DMS153 treated with DMSO at 0.1 percent for 48 hours (cell line): Measurements from ENCODE around the gene FAIM2.
"Not testable (repeated sequence)": the region's sequence is repeated elsewhere in the genome, so short reads cannot be mapped to it uniquely, and the experiment has no call there.

Experiments
- DNase-seq: peaks from one replicate; lab custom pipeline; 2025; ENCODE audit not compliant: unreplicated experiment; lab: John Stamatoyannopoulos, UW

The FAIM2 gene

DNA sequence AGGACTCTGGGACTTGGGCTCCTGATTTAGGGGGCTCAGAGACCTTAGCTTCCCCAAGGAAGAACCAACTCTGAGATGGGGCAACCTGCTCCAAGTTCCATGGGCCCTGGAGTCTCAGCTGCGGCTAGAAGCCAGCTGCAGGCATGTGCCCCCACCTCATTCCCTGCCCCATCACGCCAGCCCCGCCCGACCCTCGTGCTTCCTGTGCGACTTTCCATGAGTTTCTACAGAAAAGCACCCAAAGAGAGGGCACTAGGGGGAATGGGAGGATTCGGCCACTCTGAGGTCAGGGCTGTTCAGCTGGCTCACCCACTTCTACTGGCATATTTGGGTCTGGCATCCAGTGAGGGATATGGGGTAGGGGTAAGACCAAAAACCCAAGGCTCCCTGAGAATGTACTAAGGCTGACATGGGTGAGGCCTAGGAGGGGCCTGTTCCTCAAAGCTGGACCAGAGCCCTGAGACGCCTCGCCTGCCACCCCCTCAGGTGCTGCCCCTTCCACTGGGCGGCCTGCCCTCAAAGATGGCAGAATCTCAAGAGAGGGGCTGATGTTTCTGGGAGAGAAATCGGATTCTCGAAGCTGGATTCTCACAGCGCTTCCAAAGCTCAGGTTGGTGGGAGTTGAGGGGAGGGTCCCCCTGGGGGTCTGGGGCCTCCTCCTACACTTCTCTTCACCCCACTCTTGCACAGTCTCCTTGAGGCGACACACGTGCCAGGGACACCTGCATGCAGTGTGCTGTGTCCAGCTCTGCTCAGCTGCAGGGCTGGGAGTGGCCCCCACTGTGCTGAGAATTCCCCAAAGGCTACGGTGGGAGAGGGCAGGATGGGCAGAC lies 22.1 kb downstream of the FAIM2 start:
- DNase-seq: no peak

DNA sequence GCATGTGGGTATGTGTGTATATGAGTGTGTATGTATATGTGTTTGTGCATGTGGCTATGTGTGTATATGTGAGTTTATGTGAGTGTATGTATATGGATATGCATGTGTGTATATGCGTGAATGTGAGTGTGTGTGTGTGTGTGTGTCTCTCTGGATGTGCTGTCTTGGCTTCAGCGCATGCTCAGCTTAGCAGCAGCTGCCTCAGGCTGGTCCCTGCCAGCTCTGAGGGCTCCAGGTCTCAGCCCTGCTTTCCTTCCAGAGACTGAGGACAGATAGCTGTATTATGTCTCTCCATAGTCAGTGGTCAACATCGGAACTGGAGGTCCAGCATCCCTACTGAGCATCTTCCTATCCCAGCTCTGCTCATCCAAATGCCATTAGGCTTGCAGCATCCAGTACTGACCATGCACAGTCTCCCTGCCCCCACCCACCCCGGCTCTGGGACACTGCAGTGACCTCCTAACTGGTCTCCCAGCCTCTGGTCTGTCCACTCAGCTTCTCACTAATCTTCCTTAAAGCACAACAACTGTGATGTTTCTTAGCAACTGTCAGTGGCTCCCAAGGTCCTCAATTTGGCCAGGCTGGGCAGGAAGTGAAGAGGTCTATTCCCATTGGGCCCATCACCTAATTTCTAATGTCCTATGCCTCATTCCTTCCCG lies 22.8 kb downstream of the FAIM2 start:
- DNase-seq: no peak

DNA sequence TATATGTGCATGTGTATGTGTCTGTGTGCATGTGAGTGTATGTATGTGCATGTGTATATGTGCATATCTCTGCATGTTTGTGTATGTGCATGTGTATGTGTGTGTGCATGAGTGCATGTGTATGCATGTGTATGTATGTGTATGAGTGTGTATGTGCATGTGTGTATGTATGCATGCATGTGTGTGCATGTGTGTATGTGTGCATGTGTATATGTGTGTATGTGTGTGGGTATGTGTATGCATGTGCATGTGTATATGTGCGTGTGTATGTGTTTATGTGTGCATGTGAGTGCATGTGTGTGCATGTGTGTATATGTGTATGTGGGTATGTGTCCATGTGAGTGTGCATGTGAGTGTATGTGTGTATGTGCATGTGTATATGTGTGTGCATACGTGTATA lies 24.6 kb downstream of the FAIM2 start:
- not testable (repeated sequence) for DNase-seq

DNA sequence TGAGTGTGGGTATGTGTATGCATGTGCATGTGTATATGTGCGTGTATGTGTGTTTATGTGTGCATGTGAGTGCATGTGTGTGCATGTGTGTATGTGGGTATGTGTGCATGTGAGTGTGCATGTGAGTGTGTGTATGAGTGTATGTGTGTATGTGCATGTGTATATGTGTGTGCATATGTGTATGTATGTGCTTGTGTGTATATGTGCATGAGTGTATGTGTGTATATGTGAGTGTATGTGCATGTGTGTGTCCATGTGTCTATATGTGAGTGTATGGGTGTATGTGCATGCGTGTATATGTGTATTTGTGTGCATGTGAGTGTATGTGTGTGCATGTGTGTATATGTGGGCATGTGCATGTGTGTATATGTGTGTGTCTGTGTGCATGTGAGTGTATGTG lies 25.7 kb downstream of the FAIM2 start:
- DNase-seq: no peak

DNA sequence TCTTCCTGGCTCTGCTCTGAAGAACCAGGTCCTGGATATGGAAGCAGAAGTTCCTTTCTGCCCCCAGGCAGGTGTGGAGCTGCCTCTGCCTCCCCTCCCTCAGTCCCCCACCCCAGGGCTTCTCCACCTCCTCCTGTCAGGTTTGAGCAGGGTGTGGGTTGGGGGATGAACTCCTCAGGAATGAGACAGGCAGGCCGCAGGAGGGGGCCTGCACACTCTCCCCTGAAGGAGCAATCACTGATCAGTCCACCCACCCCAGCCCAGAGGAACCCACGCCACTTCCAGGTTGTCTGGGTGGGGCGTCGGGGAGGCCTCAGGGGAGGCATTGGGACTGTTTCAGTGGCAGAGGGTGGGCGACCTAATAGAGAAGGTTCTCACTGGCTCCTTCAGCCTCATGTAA lies 26.6 kb downstream of the FAIM2 start:
- no peak for DNase-seq

DNA sequence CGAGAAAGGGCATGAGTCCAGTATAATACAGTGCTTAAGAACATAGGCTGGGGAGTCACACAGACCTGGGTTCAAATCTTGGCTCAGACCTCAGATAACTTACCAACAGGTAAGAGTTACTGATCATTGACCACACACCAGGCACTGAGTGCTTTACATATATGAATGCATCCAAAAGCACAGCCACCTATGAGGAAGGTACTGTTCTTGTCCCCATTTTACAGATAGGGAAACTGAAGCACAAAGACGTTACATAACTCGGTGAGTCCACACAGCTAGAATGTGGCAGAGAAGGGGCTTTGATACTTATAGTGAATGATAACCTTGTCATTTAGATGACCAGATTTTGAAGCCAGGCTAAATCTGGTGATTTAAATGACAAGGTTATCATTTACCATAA lies 27.6 kb downstream of the FAIM2 start:
- DNase-seq: no peak

DNA sequence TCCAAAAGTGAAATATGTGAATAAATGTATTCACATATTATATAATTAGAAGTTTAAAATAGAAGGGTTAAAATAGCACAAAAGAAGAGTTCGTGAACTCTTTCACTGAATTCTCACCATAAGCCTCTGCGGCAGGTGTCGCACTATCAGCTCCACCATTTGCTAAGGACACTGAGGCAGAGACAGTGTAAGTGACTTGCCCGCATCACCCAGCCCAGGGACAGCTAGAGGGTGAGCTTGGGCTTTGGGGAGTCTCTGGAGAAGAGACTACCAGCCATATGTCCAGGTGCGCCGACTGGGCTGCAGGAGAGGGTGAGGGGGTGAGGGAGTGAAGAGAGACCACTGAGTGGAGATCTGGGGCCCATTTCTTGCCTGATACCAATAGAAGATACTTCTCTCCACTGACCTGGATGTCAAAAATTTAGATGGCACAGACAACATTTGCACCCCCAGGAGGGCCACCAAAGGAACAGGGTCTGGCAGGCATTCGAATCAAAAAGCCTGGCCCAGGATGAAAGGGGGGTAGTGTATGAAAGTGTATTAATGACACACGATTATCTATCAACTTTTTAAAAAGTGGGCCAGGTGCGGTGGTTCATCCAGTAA lies 28.5 kb downstream of the FAIM2 start:
- DNase-seq: no peak

DNA sequence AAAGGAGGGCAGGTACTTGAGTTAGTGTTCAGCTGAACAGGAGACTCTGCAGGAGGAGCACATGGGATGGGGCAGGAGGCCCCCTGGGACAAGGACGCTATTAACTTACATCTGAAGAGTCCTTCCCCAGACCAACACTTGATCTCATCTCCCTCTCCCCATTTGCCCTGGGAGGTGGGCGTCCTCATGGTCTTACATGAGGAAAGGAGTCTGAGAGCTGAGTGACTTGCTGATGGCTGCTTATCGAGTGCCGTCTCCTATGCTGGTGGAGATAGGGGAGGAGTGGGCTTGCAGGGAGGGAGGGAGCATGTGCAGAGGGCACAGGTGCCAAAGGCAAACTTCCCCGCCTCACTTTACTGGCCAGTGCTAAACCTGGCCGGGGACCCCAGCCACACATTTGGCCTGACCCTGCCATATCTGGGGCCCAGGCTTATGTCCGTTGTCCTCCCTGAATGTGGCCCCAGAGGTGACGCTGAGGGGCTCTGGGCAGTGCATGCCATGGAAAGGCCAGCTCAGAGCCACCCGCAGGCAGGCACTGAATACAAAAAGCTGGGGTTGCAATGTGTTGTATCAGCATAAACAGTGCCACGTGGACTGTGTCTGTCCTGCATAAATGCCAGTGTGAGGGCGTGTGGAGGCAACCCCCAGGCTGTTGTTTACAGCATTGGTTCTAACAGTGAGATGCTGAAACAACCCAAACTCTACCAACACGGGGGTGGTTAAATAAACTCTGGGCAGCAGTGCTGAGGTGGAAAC lies 29.4 kb downstream of the FAIM2 start:
- no peak for DNase-seq

DNA sequence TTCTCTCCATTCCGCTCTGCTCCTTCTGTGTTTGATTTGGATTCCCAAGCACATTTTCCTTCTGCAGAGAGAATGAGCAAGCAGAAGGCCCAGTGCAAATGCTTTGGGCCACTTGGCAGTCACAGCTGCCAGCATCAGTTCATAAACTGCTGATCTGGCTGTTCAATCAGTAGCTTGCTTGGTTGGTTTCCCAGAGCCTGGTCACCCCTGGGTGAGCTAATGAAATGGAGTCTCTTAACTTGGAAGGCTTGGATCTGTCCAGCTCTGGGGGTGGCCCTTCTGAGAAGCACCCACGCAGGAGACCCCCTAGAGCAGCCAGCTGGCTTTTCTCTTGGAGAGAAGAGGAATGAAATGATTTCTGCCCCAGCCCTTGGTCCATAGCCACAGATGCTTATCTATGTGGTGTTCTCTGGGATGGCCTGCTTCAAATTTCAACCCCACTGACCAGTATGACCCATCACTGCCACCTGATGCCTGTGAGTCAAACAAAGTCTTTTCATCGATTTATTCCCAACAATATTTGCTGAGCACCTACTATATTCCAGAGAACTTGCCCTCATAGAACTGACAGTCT lies 30.3 kb downstream of the FAIM2 start:
- no peak for DNase-seq

DNA sequence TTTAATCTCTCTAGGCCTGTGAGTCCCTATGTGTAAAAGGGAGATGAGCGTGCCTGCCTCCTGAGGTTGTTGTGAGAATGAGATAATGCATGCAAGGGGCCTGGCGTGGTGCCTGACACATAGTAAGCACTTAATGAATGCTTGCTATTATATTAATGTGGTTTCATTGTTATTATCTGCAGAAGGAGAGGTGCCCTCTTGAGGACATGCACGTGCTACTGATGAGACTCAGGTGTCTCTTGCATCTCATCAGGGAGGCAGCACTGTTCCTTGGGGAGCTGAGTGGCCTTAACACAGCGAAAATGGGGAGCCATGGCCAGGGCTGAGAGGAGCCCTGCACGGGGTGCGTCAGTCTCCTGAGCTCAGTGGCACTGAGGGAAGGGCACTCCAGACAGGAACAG lies 30.9 kb downstream of the FAIM2 start:
- no peak for DNase-seq

DNA sequence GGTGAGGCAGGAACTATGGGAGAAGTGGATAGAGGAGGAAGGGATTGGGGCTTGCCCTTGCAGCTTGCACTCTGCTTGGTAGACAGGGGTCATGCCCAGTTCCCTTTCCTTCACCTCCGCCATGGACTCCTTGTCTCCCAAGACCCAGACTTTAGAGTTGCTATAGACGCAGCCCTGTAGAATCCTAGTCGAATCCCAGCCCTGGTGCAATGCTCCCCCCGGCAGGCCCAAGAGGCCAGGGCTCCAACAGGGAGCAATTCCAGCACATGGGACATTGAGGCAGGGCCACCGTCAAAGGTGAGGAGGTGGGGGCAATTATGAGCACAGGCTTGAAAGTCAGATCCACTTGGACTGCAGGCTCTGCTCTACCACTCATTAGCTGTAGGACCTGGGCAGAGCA lies 31.3 kb downstream of the FAIM2 start:
- DNase-seq: no peak

DNA sequence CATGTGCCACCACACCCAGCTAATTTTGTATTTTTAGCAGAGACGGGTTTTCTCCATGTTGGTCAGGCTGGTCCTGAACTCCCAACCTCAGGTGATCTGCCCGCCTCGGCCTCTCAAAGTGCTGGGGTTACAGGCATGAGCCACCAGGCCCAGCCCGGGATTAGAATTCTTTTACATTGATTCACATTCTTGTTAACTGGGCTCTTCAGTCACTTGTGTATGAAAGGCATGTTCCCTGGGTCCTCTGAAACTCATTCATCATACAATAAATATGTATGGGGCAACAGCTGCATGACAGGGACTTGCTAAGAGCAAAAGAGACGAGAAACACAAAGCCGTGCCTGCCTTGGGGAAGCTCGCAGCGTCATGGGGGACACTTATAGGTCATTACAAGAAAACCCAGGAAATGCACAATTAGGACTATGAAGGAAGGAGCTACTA lies 31.9 kb downstream of the FAIM2 start:
- not testable (repeated sequence) for DNase-seq

DNA sequence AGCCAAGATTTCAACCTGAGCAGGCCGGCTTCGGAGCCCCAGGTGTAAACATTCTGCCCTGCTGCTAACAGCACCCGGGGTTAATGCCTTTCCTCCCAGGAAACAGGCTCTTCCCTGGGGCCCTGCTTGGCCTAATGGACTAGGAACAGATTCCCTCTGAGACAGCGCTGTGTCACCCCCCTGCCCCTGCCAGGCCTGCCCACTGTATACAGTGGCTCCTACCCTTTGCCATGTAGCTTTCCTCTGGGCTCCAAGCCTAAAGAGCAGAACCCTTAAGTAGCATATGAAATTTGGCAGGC lies 32.5 kb downstream of the FAIM2 start:
- DNase-seq: no peak

DNA sequence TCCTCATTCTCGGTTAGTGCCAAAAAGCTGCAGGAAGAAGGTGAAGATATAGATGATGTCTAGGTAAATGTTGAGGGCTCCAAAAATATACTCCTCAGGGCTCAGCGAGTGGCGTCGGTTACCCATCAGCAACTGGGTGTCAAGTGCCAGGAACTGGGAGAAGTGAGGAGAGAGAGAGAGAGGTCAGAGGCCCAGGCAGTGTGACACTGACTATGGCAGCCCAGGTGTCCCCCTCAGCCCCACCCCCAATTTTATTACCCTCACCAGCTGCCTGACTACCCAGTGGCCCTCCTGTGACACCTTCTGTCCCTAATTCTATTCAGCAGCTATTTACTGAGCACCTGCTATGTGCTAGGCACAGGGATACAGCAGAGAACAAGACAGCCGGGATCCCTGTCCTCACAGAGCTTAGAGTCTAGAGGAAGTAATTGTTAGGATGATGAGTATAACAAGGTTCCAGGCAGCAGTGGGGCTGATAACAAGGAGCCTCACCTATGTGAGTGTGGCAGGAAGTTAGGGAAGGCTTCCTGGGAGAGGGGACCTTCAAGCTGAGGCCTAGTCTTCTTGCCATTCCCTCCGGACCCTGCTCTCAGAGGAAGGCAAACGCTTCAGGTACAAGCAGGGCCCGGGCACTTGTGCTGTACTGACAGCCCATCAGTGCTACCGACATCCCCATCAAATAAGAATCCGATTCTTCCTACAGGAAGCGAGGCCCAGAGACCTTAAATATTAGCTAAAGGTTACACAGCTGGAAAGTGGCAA lies 33.0 kb downstream of the FAIM2 start:
- no peak for DNase-seq

DNA sequence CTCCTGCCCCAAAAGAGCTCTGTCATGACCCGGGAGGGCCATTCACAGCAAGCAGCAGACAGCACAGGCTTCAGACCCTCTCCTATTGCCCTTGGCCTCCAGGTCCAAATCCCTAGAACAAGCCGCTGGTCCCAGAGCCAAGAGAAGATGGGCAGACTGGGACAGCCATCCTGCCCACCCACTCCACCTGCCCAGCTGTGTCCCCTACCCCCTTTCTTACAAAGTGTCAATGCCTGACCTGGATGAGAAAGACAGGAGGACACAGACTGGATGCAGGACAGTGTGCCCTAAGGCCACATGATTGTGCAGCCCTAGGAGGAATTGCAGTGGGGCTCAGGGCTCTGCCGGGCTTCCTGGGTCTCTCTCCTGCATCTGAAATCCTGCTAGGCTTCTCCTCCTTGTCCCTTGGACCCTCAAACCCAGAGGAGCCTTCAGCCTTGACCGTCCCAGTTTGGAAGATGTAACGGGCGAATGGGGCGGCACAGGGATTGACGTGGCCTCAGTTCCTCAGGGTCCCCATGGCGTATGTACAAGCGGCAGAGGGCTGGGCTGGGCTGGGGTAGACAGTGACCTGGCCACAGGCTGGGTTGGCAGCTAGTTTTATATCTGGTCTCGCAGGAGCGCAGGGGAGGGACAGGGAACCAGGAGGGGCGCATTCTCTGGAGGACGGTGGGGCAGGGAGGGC lies 33.7 kb downstream of the FAIM2 start:
- no peak for DNase-seq

DNA sequence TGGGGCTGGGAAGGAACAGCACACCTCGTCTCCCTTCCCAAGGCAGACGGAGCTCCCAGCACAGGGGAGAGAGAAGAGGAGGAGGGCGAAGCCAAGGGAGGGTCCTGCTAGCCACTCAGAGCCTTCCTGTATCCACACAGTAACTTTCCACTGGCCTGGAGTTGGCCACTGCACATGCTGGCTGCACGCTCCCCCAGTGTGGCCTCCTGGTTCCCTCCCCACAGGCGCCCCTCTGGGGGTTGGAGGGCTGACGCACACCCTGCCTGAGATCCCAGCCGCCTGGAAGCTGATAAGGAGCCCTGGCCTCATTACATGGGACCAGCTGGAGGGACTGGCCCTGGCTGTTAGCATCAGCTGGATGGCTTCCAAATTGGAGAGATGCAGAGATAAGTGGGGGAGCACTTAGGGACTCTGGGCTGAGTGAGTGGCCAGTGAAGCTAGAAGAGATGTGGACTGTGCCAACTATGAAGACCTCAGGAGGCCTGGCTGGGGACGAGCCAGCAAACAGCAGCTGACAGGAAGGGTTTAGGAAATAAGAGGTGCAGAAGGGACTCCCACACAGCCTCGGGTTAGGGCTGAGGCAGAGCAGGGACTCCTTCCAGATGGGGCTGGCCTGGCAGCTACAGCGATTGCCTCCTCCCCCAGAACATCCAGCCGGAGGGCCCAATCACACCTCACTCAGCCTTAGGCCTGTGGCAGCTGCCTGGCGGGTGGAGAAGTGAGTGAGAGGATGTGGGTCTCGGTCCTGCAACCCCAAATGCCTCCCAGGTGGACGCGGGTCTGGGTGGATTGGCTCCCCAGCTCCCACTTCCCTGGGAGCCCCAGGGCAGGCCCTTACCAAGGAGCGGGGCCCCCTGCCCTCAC lies 34.5 kb downstream of the FAIM2 start:
- DNase-seq: peak; percentile 42

DNA sequence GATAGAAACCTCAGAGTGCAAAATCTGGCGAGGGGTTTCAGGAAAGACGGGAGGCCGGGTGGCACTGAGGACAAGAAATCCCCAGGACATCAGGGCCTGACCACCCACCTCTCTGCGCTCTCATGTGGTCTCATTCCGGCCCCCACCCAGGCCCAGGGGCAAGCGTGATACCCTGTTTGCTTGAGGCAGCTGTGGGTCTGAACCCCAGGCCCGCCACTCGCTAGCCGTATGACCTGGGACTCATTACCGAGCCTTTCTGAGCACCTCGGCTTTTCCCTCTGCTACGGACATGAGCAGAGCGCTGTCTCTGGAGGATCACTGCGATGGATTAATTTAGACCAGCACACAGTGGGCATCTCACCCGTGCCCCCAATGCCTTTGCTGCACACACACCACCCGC lies 35.3 kb downstream of the FAIM2 start:
- DNase-seq: no peak

DNA sequence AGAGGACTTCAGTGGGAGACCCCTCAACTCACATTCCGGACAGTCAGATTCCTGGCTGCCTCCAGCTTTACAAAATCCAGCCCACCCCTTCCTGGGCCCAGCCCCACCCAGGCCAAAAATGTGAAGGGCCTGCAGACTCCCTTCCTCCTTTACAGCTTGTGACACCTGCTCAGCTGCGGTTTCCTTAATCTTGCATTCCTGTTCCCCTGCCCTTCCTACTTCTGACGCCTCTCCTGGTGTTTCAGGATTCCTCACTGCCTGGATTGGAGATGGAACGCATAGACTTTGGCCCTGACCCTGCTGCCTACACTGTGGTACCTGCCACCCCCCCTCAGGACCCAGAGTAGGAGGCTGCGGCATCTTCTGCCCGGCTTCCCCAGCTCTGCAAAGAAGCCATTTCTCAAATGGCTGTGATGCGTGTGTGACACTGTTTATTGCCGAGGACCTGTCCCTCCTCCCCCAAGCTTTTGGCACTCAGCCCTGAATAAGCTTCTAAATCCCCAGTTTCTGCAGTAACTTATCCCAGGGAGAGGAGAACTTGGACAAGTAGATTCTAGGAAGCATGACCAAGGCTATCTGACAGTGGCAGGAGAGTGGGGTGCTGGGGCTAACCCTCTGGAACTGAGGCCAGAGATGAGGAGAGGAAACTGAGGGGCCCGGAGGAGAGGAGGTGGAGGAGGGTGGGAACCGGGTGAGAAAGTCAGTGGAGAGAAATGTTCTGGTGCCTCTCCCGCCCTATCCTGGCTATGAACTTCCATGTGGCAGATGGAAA lies 35.9 kb downstream of the FAIM2 start:
- no peak for DNase-seq
